H1 (cell line): ENCODE measurements around the gene ZNF518B. TPM values are rescaled to one million over a fixed set of nuclear protein-coding genes. Genes with fewer than 3 reads are reported as not detected.

ENCODE experiments used
- CBX8 ChIP-seq: fragments of 300-800, 300-1000 bp; sonication (generic); IDR thresholded peaks from 2 replicates; pipeline ENCODE4 v1.7.1; 2016; ENCODE audit warnings: low read depth, low read length, borderline replicate concordance
- GABPA ChIP-seq: IDR thresholded peaks from 2 replicates; pipeline ENCODE4 v1.6.1; 2011; ENCODE audit warnings: mild to moderate bottlenecking, low read length, moderate library complexity, borderline replicate concordance; ENCODE audit not compliant: insufficient read depth
- MAX ChIP-seq: IDR thresholded peaks from 2 replicates; pipeline ENCODE4 v1.6.1; 2012; ENCODE audit warnings: inconsistent platforms
- POLR2AphosphoS5 ChIP-seq: IDR thresholded peaks from 2 replicates; pipeline ENCODE4 v1.6.1; 2011; ENCODE audit warnings: low read depth, low read length
- POU5F1 ChIP-seq: IDR thresholded peaks from 2 replicates; pipeline ENCODE4 v1.6.1; 2011; ENCODE audit warnings: low read depth, mild to moderate bottlenecking, low read length, moderate library complexity
- YY1 ChIP-seq: IDR thresholded peaks from 2 replicates; pipeline ENCODE4 v1.6.1; 2011; ENCODE audit warnings: low read depth, mild to moderate bottlenecking, low read length
- ZNF274 ChIP-seq: IDR thresholded peaks from 2 replicates; pipeline ENCODE4 v1.7.0; 2012; ENCODE audit warnings: low read length, borderline replicate concordance; ENCODE audit errors: extremely low read depth
- polyA plus RNA-seq, 7 experiments: library from polyadenylated mRNA; depleted of rRNA in 3 of 7; stranded (reverse) in 5 of 7; unstranded in 2 of 7; fragments of >200 nt in 5 of 7; fragments of 200-250 nt in 2 of 7; gene quantifications; 1 replicate in 5 of 7; 2 replicates in 1 of 7; 4 replicates in 1 of 7; pipeline versions ENCODE4 v1.2.1 to v1.2.3, GENCODE V29; 2011 to 2013; ENCODE audit warnings: missing spikeins in 2 of 7, mixed read lengths in 2 of 7
- total RNA-seq: library from RNA; stranded (reverse); fragmentation: NEBNext Ultra II Directional; extraction: Animal tissue kit (Norgen Biotek cat#: 25700); gene quantifications from 2 replicates; pipeline ENCODE4 v1.2.1, GENCODE V29; 2021

Gene ZNF518B
- total and polyA plus RNA-seq, 2 of the 8 experiments (the other 6 are each of a cell fraction or from before 2014, with no cell fraction given), result 2.9 to 9.0 TPM

DNA sequence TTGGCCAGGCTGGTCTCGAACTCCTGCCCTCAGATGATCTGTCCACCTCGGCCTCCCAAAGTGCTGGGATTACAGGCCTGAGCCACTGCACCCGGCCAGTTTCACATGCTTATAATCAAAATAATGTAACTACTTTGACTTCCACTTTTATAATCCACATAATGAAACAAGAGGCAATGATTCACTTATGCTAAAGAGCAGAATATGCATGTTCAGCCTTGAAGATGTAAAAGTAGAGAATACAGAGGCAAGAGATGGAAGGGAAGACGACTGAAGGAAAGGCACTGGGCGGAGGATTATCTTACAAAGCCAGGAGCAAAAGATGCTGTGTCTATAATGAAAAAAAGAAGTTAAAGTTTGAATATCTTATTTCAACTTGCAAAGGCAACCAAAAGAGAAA lies 13.3 kb upstream of the ZNF518B start (continued):
- no peak for TF ChIP-seq CBX8
- TF ChIP-seq GABPA, result no peak
- TF ChIP-seq POLR2AphosphoS5, result no peak
- no peak for TF ChIP-seq YY1
- no peak for TF ChIP-seq MAX
- no peak for TF ChIP-seq POU5F1
- TF ChIP-seq ZNF274, result no peak
- TF ChIP-seq, all 59 proteins: peak for 0
